Liver (tissue), 9 donors: Measurements from ENCODE around the gene KCNMA1. TPM values are rescaled to one million over a fixed set of nuclear protein-coding genes. Genes with fewer than 3 reads are reported as not detected.

Experiments used
- DNase-seq: peaks from one replicate; pipeline ENCODE4 v3.0.0-alpha.2; 2017; ENCODE audit warnings: low spot score
- H3K27ac ChIP-seq, 2 donors: one replicate each; pipeline ENCODE4 v1.7.0; 2013; ENCODE audit warnings: inconsistent platforms in 2 of 2, low read length in 2 of 2, control low read depth in 1 of 2, low read depth in 1 of 2, mild to moderate bottlenecking in 1 of 2
- H3K27me3 ChIP-seq, 4 donors: one replicate each; pipeline versions ENCODE4 v1.6.1 to v1.7.0; 2013; ENCODE audit warnings: low read length in 3 of 4, inconsistent platforms in 1 of 4, mild to moderate bottlenecking in 1 of 4, moderate library complexity in 1 of 4; ENCODE audit not compliant: control insufficient read depth in 4 of 4, insufficient read depth in 4 of 4
- H3K36me3 ChIP-seq, 4 donors: one replicate each; pipeline versions ENCODE4 v1.6.1 to v1.7.0; 2013; ENCODE audit warnings: low read length in 3 of 4, mild to moderate bottlenecking in 3 of 4, low read depth in 1 of 4, moderate library complexity in 1 of 4; ENCODE audit not compliant: control insufficient read depth in 4 of 4, insufficient read depth in 3 of 4
- H3K4me1 ChIP-seq, 4 donors: one replicate each; pipeline versions ENCODE4 v1.6.1 to v1.7.0; 2013; ENCODE audit warnings: low read length in 3 of 4, mild to moderate bottlenecking in 3 of 4, moderate library complexity in 1 of 4; ENCODE audit not compliant: control insufficient read depth in 4 of 4, insufficient read depth in 4 of 4
- H3K4me3 ChIP-seq, 3 donors: one replicate each; pipeline versions ENCODE4 v1.6.1 to v1.7.0; 2013; ENCODE audit warnings: low read length in 3 of 3, control low read depth in 1 of 3, low read depth in 1 of 3, mild to moderate bottlenecking in 1 of 3
- H3K9ac ChIP-seq, 2 donors: one replicate each; pipeline ENCODE4 v1.7.0; 2013; ENCODE audit warnings: low read length in 2 of 2, mild to moderate bottlenecking in 2 of 2, moderate library complexity in 2 of 2, control low read depth in 1 of 2, low read depth in 1 of 2
- H3K9me3 ChIP-seq, 4 donors: one replicate each; pipeline versions ENCODE4 v1.6.1 to v1.7.0; 2013; ENCODE audit warnings: low read length in 3 of 4; ENCODE audit not compliant: control insufficient read depth in 4 of 4
- ATF3 ChIP-seq: IDR thresholded peaks from 2 replicates; pipeline ENCODE4 v1.6.1; 2016; ENCODE audit warnings: antibody characterized with exemption
- CTCF ChIP-seq: fragments of 150-350 bp; IDR thresholded peaks from 2 replicates; pipeline ENCODE4 v1.5.1; 2017; ENCODE audit warnings: improper control_type of control experiment, low read depth, low read length; ENCODE audit not compliant: missing input control
- EGR1 ChIP-seq, 2 donors: IDR thresholded peaks; 2 replicates each; pipeline ENCODE4 v1.6.1; 2016 to 2018; ENCODE audit warnings: antibody characterized with exemption in 2 of 2, low read depth in 2 of 2
- GABPA ChIP-seq, 2 donors: IDR thresholded peaks in 1 of 2; conservative IDR thresholded peaks in 1 of 2; 2 replicates each; pipeline ENCODE4 v1.6.1; 2016; ENCODE audit warnings: antibody characterized with exemption in 2 of 2, mild to moderate bottlenecking in 1 of 2, moderate library complexity in 1 of 2
- HNF4A ChIP-seq, 2 donors: conservative IDR thresholded peaks; 2 replicates each; pipeline ENCODE4 v1.6.1; 2016; ENCODE audit warnings: antibody characterized with exemption in 2 of 2, mild to moderate bottlenecking in 2 of 2
- HNF4G ChIP-seq: IDR thresholded peaks from 2 replicates; pipeline ENCODE4 v1.6.1; 2016; ENCODE audit warnings: antibody characterized with exemption
- JUND ChIP-seq, 2 donors: IDR thresholded peaks; 2 replicates each; pipeline ENCODE4 v1.6.1; 2016; ENCODE audit warnings: antibody characterized with exemption in 2 of 2
- MAX ChIP-seq: IDR thresholded peaks from 2 replicates; pipeline ENCODE4 v1.6.1; 2016; ENCODE audit warnings: antibody characterized with exemption
- NR2F2 ChIP-seq: IDR thresholded peaks from 2 replicates; pipeline ENCODE4 v1.6.1; 2016; ENCODE audit warnings: antibody characterized with exemption
- REST ChIP-seq: IDR thresholded peaks from 2 replicates; pipeline ENCODE4 v1.6.1; 2016; ENCODE audit warnings: antibody characterized with exemption, mild to moderate bottlenecking
- RXRA ChIP-seq, 2 donors: IDR thresholded peaks; 2 replicates each; pipeline ENCODE4 v1.6.1; 2017 to 2018; ENCODE audit warnings: antibody characterized with exemption in 2 of 2, mild to moderate bottlenecking in 1 of 2
- SP1 ChIP-seq: IDR thresholded peaks from 2 replicates; pipeline ENCODE4 v1.6.1; 2018; ENCODE audit warnings: antibody characterized with exemption, mild to moderate bottlenecking
- YY1 ChIP-seq: IDR thresholded peaks from 2 replicates; pipeline ENCODE4 v1.6.1; 2016; ENCODE audit warnings: antibody characterized with exemption, mild to moderate bottlenecking
- ZBTB33 ChIP-seq: IDR thresholded peaks from 2 replicates; pipeline ENCODE4 v1.6.1; 2016; ENCODE audit warnings: antibody characterized with exemption
- WGBS: extraction: QIAGEN DNeasy Blood & Tissue Kit; methylation state at CpG from one replicate; pipeline ENCODE4 v1.1.7; 2013; 5-methylcytosine and 5-hydroxymethylcytosine counted together
- polyA plus RNA-seq, 2 donors: library from polyadenylated mRNA; stranded (reverse) in 1 of 2; unstranded in 1 of 2; fragments of 200-250 nt in 1 of 2; fragments of >200 nt in 1 of 2; fragmentation: Nextera tagmentation in 1 of 2; extraction: Ambion mirVana in 1 of 2; gene quantifications; one replicate each; pipeline versions ENCODE4 v1.2.1 to v1.2.3, GENCODE V29; 2013 to 2015
- total RNA-seq, 2 donors: library from RNA; depleted of rRNA; stranded (reverse); fragments of >200 nt; gene quantifications; one replicate each; pipeline ENCODE4 v1.2.3, GENCODE V29; 2014
- donor health status: healthy.
- donor health status: healthy.
- donor health status: healthy.
- donor health status: healthy.
- donor health status: healthy.

Gene KCNMA1
- total and polyA plus RNA-seq, 4 donors = 2.5 to 9.7 (median 4.7) TPM

- Histone ChIP-seq H3K4me3 (no peak overlapping the region), H3K4me1 (peaks cover 10 to 33% (median 25%) of the 10 kb centered on the region in 4 donors), H3K27ac (peak overlapping the region; percentile 21 to 72), H3K27me3 (no peaks in the 10 kb centered on the region), H3K9me3 (no peaks in the 10 kb centered on the region), H3K9ac (no peak overlapping the region), H3K36me3 (no peaks in the 10 kb centered on the region)
- 57% methylated on average over 2 of the region's 2 CpGs for WGBS
- DNase-seq = no peak
- TF ChIP-seq REST (no peak), MAX (no peak), RXRA (IDR thresholded peaks at IDR 0.05) (no peak), JUND (IDR thresholded peaks at IDR 0.05) (no peak), CTCF (no peak), YY1 (no peak), HNF4G (no peak), ATF3 (no peak)
Observed at GRCh38 chr10:77030974-77031373, 606.6 kb downstream of the KCNMA1 start.

GRCh38 chr10:77029777-77030717 is 607.6 kb downstream of the KCNMA1 start:
- no peaks in the 10 kb centered on the region for H3K27me3 ChIP-seq
- peak overlapping the region in 1 of 2 donors; percentile 72 for H3K27ac ChIP-seq
- no peak for DNase-seq
- no peaks in the 10 kb centered on the region for H3K36me3 ChIP-seq
- no peak overlapping the region for H3K9ac ChIP-seq
- peaks cover 10 to 33% (median 25%) of the 10 kb centered on the region in 4 donors for H3K4me1 ChIP-seq
- WGBS = 45% methylated on average over 4 of the region's 4 CpGs
- H3K4me3 ChIP-seq = no peak overlapping the region
- H3K9me3 ChIP-seq = no peaks in the 10 kb centered on the region
- TF ChIP-seq HNF4A (conservative IDR thresholded peaks at IDR 0.05) (peak; percentile 92 to 93), GABPA (IDR thresholded peaks at IDR 0.05 in 1 of 2, conservative IDR thresholded peaks at IDR 0.05 in 1 of 2) (peak in 1 of 2 donors; percentile 25), JUND (IDR thresholded peaks at IDR 0.05) (peak; percentile 48 to 66), HNF4G (peak; percentile 75), EGR1 (IDR thresholded peaks at IDR 0.05; ENCODE audit: low read depth in 2 of 2) (no peak), CTCF (no peak), REST (no peak), ZBTB33 (peak; percentile 49), SP1 (peak; percentile 68), NR2F2 (no peak), MAX (peak; percentile 28)
